Measurements from ENCODE around the gene DOC2A.
"Not testable (repeated sequence)": the region's sequence is repeated elsewhere in the genome, so short reads cannot be mapped to it uniquely, and the experiment has no call there.

DNA sequence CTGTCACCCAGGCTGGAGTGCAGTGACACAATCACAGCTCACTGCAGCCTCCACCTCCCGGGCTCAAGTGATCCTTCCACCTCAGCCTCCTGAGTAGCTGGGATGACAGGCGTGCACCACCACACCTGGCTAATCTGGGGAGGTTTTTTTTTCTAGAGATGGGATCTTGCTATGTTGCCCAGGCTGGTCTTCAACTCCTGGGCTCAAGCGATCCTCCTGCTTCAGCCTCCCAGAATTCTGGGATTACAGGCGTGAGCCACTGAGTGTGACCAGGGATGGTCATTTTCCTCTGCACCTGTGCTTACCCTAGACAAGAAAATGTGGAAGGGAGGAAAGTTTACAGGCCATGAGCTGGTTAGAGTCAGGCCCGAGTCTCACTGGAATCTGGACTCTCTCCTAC, 29.9 kb upstream of the DOC2A start:
- TF ChIP-seq, protein P1, sequence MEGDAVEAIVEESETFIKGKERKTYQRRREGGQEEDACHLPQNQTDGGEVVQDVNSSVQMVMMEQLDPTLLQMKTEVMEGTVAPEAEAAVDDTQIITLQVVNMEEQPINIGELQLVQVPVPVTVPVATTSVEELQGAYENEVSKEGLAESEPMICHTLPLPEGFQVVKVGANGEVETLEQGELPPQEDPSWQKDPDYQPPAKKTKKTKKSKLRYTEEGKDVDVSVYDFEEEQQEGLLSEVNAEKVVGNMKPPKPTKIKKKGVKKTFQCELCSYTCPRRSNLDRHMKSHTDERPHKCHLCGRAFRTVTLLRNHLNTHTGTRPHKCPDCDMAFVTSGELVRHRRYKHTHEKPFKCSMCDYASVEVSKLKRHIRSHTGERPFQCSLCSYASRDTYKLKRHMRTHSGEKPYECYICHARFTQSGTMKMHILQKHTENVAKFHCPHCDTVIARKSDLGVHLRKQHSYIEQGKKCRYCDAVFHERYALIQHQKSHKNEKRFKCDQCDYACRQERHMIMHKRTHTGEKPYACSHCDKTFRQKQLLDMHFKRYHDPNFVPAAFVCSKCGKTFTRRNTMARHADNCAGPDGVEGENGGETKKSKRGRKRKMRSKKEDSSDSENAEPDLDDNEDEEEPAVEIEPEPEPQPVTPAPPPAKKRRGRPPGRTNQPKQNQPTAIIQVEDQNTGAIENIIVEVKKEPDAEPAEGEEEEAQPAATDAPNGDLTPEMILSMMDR (IDR thresholded peaks at IDR 0.05; ENCODE audit: low read depth, low read length) = not testable (repeated sequence)
- TF ChIP-seq POLR2A (IDR thresholded peaks at IDR 0.05; ENCODE audit: extremely low read depth, insufficient read length); MYC (IDR thresholded peaks at IDR 0.05; ENCODE audit: low read depth, low read length): not testable (repeated sequence)
- TF ChIP-seq, protein P2, sequence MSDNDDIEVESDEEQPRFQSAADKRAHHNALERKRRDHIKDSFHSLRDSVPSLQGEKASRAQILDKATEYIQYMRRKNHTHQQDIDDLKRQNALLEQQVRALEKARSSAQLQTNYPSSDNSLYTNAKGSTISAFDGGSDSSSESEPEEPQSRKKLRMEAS (IDR thresholded peaks at IDR 0.05; ENCODE audit: low read depth, low read length) = not testable (repeated sequence)
